PC-3 (cell line): ENCODE results near the gene MTCL3.

ENCODE experiments used
- ATAC-seq: fragments of 200-7000 bp; cut with Tn5 transposase; 2 replicates; pipeline ENCODE4 v1.9.1; 2020; ENCODE audit warnings: mild to moderate bottlenecking, moderate library complexity
- BruUV-seq: library from RNA; stranded (reverse); fragments of 400-500 nt; replicated peaks from 2 replicates; lab custom pipeline; 2021; lab: Mats Ljungman, UMichigan
- CTCF ChIA-PET: fragments of 300-600 bp; sonication (Branson Sonifier 250); formaldehyde crosslinking; loops from one replicate; lab custom pipeline; 2022; ENCODE audit warnings: antibody characterized with exemption; lab: Charles Lee
- POLR2A ChIA-PET: fragments of 300-600 bp; sonication (Branson Sonifier 250); formaldehyde crosslinking; loops from one replicate; lab custom pipeline; 2022; ENCODE audit warnings: antibody characterized with exemption; ENCODE audit not compliant: unreplicated experiment; lab: Charles Lee
- DNase-seq: peaks from one replicate; pipeline ENCODE4 v3.0.0-alpha.2; 2015
- H2AFZ ChIP-seq: fragments of 300-600 bp; sonication (generic); 2 replicates; pipeline ENCODE4 v1.6.0; 2016; ENCODE audit warnings: antibody characterized with exemption, low read length
- H3F3A ChIP-seq: fragments of 300-600 bp; sonication (generic); one replicate; pipeline ENCODE4 v1.6.0; 2017; ENCODE audit warnings: antibody characterized with exemption, low read length, control low read depth, mild to moderate bottlenecking; ENCODE audit not compliant: unreplicated experiment
- H3K27ac ChIP-seq: fragments of 300-600 bp; sonication (generic); 2 replicates; pipeline ENCODE4 v1.5.1; 2016; ENCODE audit warnings: mild to moderate bottlenecking, low read length
- H3K27me3 ChIP-seq: fragments of 300-600 bp; sonication (generic); 2 replicates; pipeline ENCODE4 v1.6.1; 2016; ENCODE audit warnings: low read length, mixed read lengths
- H3K36me3 ChIP-seq: fragments of 300-600 bp; sonication (generic); 2 replicates; pipeline ENCODE4 v1.6.1; 2016; ENCODE audit warnings: low read depth, mixed run types, low read length, mixed read lengths
- H3K4me1 ChIP-seq: fragments of 300-600 bp; sonication (generic); 2 replicates; pipeline ENCODE4 v1.5.1; 2016; ENCODE audit warnings: low read length; ENCODE audit not compliant: insufficient read depth
- H3K4me2 ChIP-seq: fragments of 300-600 bp; sonication (generic); 2 replicates; pipeline ENCODE4 v1.6.0; 2016; ENCODE audit warnings: low read length
- H3K4me3 ChIP-seq: fragments of 300-600 bp; sonication (generic); 2 replicates; pipeline ENCODE4 v1.5.1; 2016; ENCODE audit warnings: mild to moderate bottlenecking, low read length, mixed read lengths
- H3K79me2 ChIP-seq: fragments of 300-600 bp; sonication (generic); 2 replicates; pipeline ENCODE4 v1.6.1; 2017; ENCODE audit warnings: low read length, mixed read lengths
- H3K9ac ChIP-seq: fragments of 300-600 bp; sonication (generic); 2 replicates; pipeline ENCODE4 v1.6.0; 2016; ENCODE audit warnings: mild to moderate bottlenecking, low read length
- H3K9me2 ChIP-seq: fragments of 300-600 bp; sonication (generic); replicated peaks from 2 replicates; pipeline ENCODE4 v1.6.1; 2016; ENCODE audit warnings: mixed run types, low read length, mixed read lengths
- H3K9me3 ChIP-seq: fragments of 300-600 bp; sonication (generic); 2 replicates; pipeline ENCODE4 v1.6.1; 2016; ENCODE audit warnings: low read length, mixed read lengths
- H4K20me1 ChIP-seq: fragments of 300-600 bp; sonication (generic); 2 replicates; pipeline ENCODE4 v1.6.1; 2016; ENCODE audit warnings: low read length, mixed read lengths
- CTCF ChIP-seq: fragments of 300-600 bp; sonication (generic); conservative IDR thresholded peaks from 2 replicates; pipeline ENCODE4 v1.5.1; 2017; ENCODE audit warnings: antibody characterized with exemption, low read depth, mild to moderate bottlenecking, low read length
- EZH2 ChIP-seq: fragments of 300-600 bp; sonication (generic); IDR thresholded peaks from one replicate; pipeline ENCODE4 v1.6.1; 2017; ENCODE audit warnings: antibody characterized with exemption, mild to moderate bottlenecking, low read length; ENCODE audit not compliant: unreplicated experiment
- EZH2phosphoT487 ChIP-seq: fragments of 300-600 bp; sonication (generic); IDR thresholded peaks from 2 replicates; pipeline ENCODE4 v1.6.1; 2018; ENCODE audit warnings: mild to moderate bottlenecking, antibody characterized with exemption, low read length, borderline replicate concordance
- intact Hi-C: fragments of 100-400 bp; cut with micrococcal nuclease; formaldehyde crosslinking; loops from 2 replicates; pipeline ENCODE4 v1.9.0; 2023

Gene MTCL3

GRCh38 chr6:127462376-127462775 is 56.8 kb downstream of the MTCL3 start:
- Histone ChIP-seq H3K36me3 (no peaks in the 10 kb centered on the region), H3K4me3 (no peak overlapping the region), H4K20me1 (no peaks in the 10 kb centered on the region), H3F3A (no peaks in the 10 kb centered on the region), H3K4me1 (peaks cover 18% of the 10 kb centered on the region), H3K27ac (no peak overlapping the region), H3K4me2 (no peak overlapping the region), H3K9me2 (no peaks in the 10 kb centered on the region), H2AFZ (no peak overlapping the region), H3K9me3 (no peaks in the 10 kb centered on the region), H3K27me3 (no peaks in the 10 kb centered on the region), H3K79me2 (no peaks in the 10 kb centered on the region), H3K9ac (no peak overlapping the region)
- ATAC-seq = no peak
- CTCF ChIA-PET = no interaction called here
- TF ChIP-seq EZH2phosphoT487 = no peak
- TF ChIP-seq CTCF = peak; percentile 27; the same call in 1 of the 2 replicates
- TF ChIP-seq EZH2 = no peak
- POLR2A ChIA-PET = no interaction called here
- peak; percentile 31 for DNase-seq
- intact Hi-C loops = no loop called here
- BruUV-seq = no TSS peak

GRCh38 chr6:127460465-127460864 is 58.7 kb downstream of the MTCL3 start:
- no peaks in the 10 kb centered on the region for H4K20me1 ChIP-seq
- BruUV-seq = no TSS peak
- no peaks in the 10 kb centered on the region for H3K9me2 ChIP-seq
- peaks cover 20% of the 10 kb centered on the region for H3K4me1 ChIP-seq
- no peaks in the 10 kb centered on the region for H3K27me3 ChIP-seq
- H3K36me3 ChIP-seq = no peaks in the 10 kb centered on the region
- POLR2A ChIA-PET = no interaction called here
- H3K4me3 ChIP-seq = no peak overlapping the region
- ATAC-seq (no peak), DNase-seq (no peak)
- CTCF ChIA-PET = no interaction called here
- intact Hi-C loops = no loop called here
- H3K27ac ChIP-seq = no peak overlapping the region
- no peak overlapping the region for H3K4me2 ChIP-seq
- TF ChIP-seq CTCF = no peak
- no peak for TF ChIP-seq EZH2
- no peak for TF ChIP-seq EZH2phosphoT487
- H3F3A ChIP-seq = no peaks in the 10 kb centered on the region
- H3K79me2 ChIP-seq = no peaks in the 10 kb centered on the region
- H2AFZ ChIP-seq = no peak overlapping the region
- H3K9me3 ChIP-seq = no peaks in the 10 kb centered on the region
- no peak overlapping the region for H3K9ac ChIP-seq

- no TSS peak for BruUV-seq
- Histone ChIP-seq H2AFZ (0 out of 2 replicates have a peak within 1 kb of the TSS, but pooled peaks have one; percentile 17), H3F3A (no peaks in the 10 kb centered on the region), H3K4me2 (peak within 1 kb of the TSS; percentile 38), H3K4me1 (peaks cover 20% of the 10 kb centered on the region), H3K9me2 (no peaks in the 10 kb centered on the region), H3K4me3 (no peak within 1 kb of the TSS), H3K9me3 (no peaks in the 10 kb centered on the region), H4K20me1 (no peaks in the 10 kb centered on the region), H3K36me3 (no peaks in the 10 kb centered on the region), H3K27me3 (no peaks in the 10 kb centered on the region), H3K27ac (no peak within 1 kb of the TSS), H3K9ac (no peak within 1 kb of the TSS), H3K79me2 (no peaks in the 10 kb centered on the region)
- DNase-seq (peak; percentile 45), ATAC-seq (peak; percentile 81)
- CTCF ChIA-PET = interaction anchor here (1.9 kb wide), 1 partner anchor 57 kb away, joined by 4 read pairs; no protein-coding TSS in a partner anchor
- POLR2A ChIA-PET = interaction anchor here (0.9 kb wide), 1 partner anchor 57 kb away, joined by 6 read pairs; no protein-coding TSS in a partner anchor
- TF ChIP-seq EZH2 (no peak), CTCF (no peak), EZH2phosphoT487 (no peak)
- intact Hi-C loops = loop anchor here (2.0 kb wide), 2 partner anchors 38 to 112 kb away; no protein-coding TSS in a partner anchor
Observed at GRCh38 chr6:127459231-127459641, 59.9 kb downstream of the MTCL3 start, which contains the start of gene KIAA0408. Gene KIAA0408 (minus strand): TSS chr6:127459389. CDS start chr6:127453981, 5,408 bp downstream.
